Panc1 (cell line): ENCODE results near the gene EMSY. TPM values are rescaled to one million over a fixed set of nuclear protein-coding genes. Genes with fewer than 3 reads are reported as not detected.

Experiments used
- ATAC-seq: fragments of 200-7000 bp; cut with Tn5 transposase; 2 replicates; pipeline ENCODE4 v1.9.1; 2020; ENCODE audit warnings: mild to moderate bottlenecking, moderate library complexity
- BruUV-seq: library from RNA; stranded (reverse); fragments of 400-500 nt; replicated peaks from 2 replicates; lab custom pipeline; 2021; lab: Mats Ljungman, UMichigan
- CTCF ChIA-PET: fragments of 300-600 bp; sonication (Branson Sonifier 250); formaldehyde crosslinking; loops from one replicate; lab custom pipeline; 2022; ENCODE audit warnings: antibody characterized with exemption; lab: Charles Lee
- POLR2A ChIA-PET: fragments of 300-600 bp; sonication (Branson Sonifier 250); formaldehyde crosslinking; loops from one replicate; lab custom pipeline; 2022; ENCODE audit warnings: antibody characterized with exemption; lab: Charles Lee
- DNase-seq: peaks from one replicate; pipeline ENCODE4 v3.0.0-alpha.2; 2010; ENCODE audit warnings: low read depth, low spot score
- H3K27ac ChIP-seq: 2 replicates; pipeline ENCODE4 v1.5.1; 2011; ENCODE audit warnings: mild to moderate bottlenecking, low read length, inconsistent platforms
- H3K27me3 ChIP-seq: fragments of 200-500 bp; sonication (Bioruptor generic); 2 replicates; pipeline ENCODE4 v1.6.0; 2014; ENCODE audit warnings: low read length, inconsistent platforms; ENCODE audit not compliant: control insufficient read depth, insufficient read depth
- H3K36me3 ChIP-seq: fragments of 200-500 bp; sonication (Bioruptor generic); 2 replicates; pipeline ENCODE4 v1.5.1; 2014; ENCODE audit warnings: inconsistent platforms, mild to moderate bottlenecking, low read length, moderate library complexity; ENCODE audit not compliant: control insufficient read depth, insufficient read depth
- H3K4me1 ChIP-seq: 2 replicates; pipeline ENCODE4 v1.5.1; 2011; ENCODE audit warnings: inconsistent platforms, mild to moderate bottlenecking, low read length, moderate library complexity; ENCODE audit not compliant: control insufficient read depth, insufficient read depth
- H3K4me3 ChIP-seq, 2 experiments: 2 replicates each; pipeline ENCODE4 v1.5.1; 2011 to 2012; ENCODE audit warnings: low read depth in 2 of 2, low read length in 2 of 2, mild to moderate bottlenecking in 2 of 2, inconsistent platforms in 1 of 2, moderate library complexity in 1 of 2
- H3K9me3 ChIP-seq: fragments of 200-500 bp; sonication (Bioruptor generic); 2 replicates; pipeline ENCODE4 v1.5.1; 2014; ENCODE audit warnings: low read depth, mild to moderate bottlenecking, inconsistent platforms, low read length, moderate library complexity; ENCODE audit not compliant: control insufficient read depth, insufficient read depth
- CTCF ChIP-seq: fragments of 450-650 bp; IDR thresholded peaks from 2 replicates; pipeline ENCODE4 v1.5.1; 2017; ENCODE audit warnings: mild to moderate bottlenecking
- POLR2AphosphoS5 ChIP-seq: IDR thresholded peaks from 2 replicates; pipeline ENCODE4 v1.6.1; 2012; ENCODE audit warnings: mild to moderate bottlenecking, low read depth, low read length, moderate library complexity
- REST ChIP-seq, 2 experiments: IDR thresholded peaks; 2 replicates each; pipeline ENCODE4 v1.6.1; 2011 to 2012; ENCODE audit warnings: low read depth in 2 of 2, control low read depth in 1 of 2, low read length in 1 of 2, mild to moderate bottlenecking in 1 of 2, moderate library complexity in 1 of 2; ENCODE audit not compliant: insufficient read depth in 1 of 2
- SIN3A ChIP-seq: IDR thresholded peaks from 2 replicates; pipeline ENCODE4 v1.6.1; 2012; ENCODE audit warnings: low read depth, mild to moderate bottlenecking, low read length, moderate library complexity, borderline replicate concordance; ENCODE audit not compliant: insufficient read depth
- TCF7L2 ChIP-seq: IDR thresholded peaks from 2 replicates; pipeline ENCODE4 v1.6.1; 2011; ENCODE audit warnings: mild to moderate bottlenecking, low read depth, low read length, inconsistent platforms
- in situ Hi-C: cut with HindIII; loops from 2 replicates; pipeline ENCODE4 v1.10.0; 2016; ENCODE audit warnings: low sequenced_read_pairs, low pct_unique_long_range_greater_than_20kb
- intact Hi-C: fragments of 100-400 bp; cut with micrococcal nuclease; formaldehyde crosslinking; loops from one replicate; pipeline ENCODE4 v1.10.0; 2022; ENCODE audit not compliant: unreplicated experiment
- total RNA-seq: library from RNA; stranded (reverse); gene quantifications from one replicate; pipeline ENCODE4 v1.2.1, GENCODE V29; 2021; ENCODE audit not compliant: unreplicated experiment

EMSY gene
- total RNA-seq, 1 experiment from 2014 or later, result 26.4 TPM

- TF ChIP-seq POLR2AphosphoS5, result no peak
- no peaks in the 10 kb centered on the region for H3K36me3 ChIP-seq
- DNase-seq (no peak), ATAC-seq (no peak)
- CTCF ChIA-PET, result no interaction called here
- H3K27ac ChIP-seq, result no peak overlapping the region
- intact Hi-C loops, result no loop called here
- POLR2A ChIA-PET, result no interaction called here
- no peaks in the 10 kb centered on the region for H3K9me3 ChIP-seq
- H3K4me1 ChIP-seq, result no peaks in the 10 kb centered on the region
- BruUV-seq, result no TSS peak
- no peak overlapping the region for H3K4me3 ChIP-seq
- H3K27me3 ChIP-seq, result no peaks in the 10 kb centered on the region
- in situ Hi-C loops, result no loop called here
Measured at GRCh38 chr11:76557466-76557865, 112.6 kb downstream of the EMSY start.

GRCh38 chr11:76558473-76558872 lies 113.7 kb downstream of the EMSY start:
- intact Hi-C loops (no loop called here), in situ Hi-C loops (no loop called here)
- no peaks in the 10 kb centered on the region for H3K4me1 ChIP-seq
- no peaks in the 10 kb centered on the region for H3K9me3 ChIP-seq
- H3K36me3 ChIP-seq, result no peaks in the 10 kb centered on the region
- TF ChIP-seq REST (IDR thresholded peaks at IDR 0.05; ENCODE audit: insufficient read depth in 1 of 2, low read depth in 2 of 2, low read length in 1 of 2) (no peak), SIN3A (no peak), CTCF (no peak), POLR2AphosphoS5 (no peak), TCF7L2 (no peak)
- H3K4me3 ChIP-seq, result no peak overlapping the region
- DNase-seq, result no peak
- H3K27me3 ChIP-seq, result no peaks in the 10 kb centered on the region
- ATAC-seq, result no peak
- ChIA-PET POLR2A (no interaction called here), CTCF (no interaction called here)
- no TSS peak for BruUV-seq
- no peak overlapping the region for H3K27ac ChIP-seq

GRCh38 chr11:76558891-76559290 lies 114.1 kb downstream of the EMSY start:
- Histone ChIP-seq H3K9me3 (no peaks in the 10 kb centered on the region), H3K4me1 (no peaks in the 10 kb centered on the region), H3K36me3 (no peaks in the 10 kb centered on the region), H3K27ac (no peak overlapping the region), H3K27me3 (no peaks in the 10 kb centered on the region), H3K4me3 (no peak overlapping the region)
- in situ Hi-C loops (no loop called here), intact Hi-C loops (no loop called here)
- CTCF ChIA-PET, result no interaction called here
- ATAC-seq (no peak), DNase-seq (no peak)
- TF ChIP-seq SIN3A (no peak), TCF7L2 (no peak), POLR2AphosphoS5 (no peak), CTCF (no peak), REST (IDR thresholded peaks at IDR 0.05; ENCODE audit: insufficient read depth in 1 of 2, low read depth in 2 of 2, low read length in 1 of 2) (no peak)
- BruUV-seq, result no TSS peak
- POLR2A ChIA-PET, result no interaction called here
